B cell (primary cell): Measurements from ENCODE around the gene OSTF1.

Experiments used
- CTCF ChIP-seq: fragments of 200-600 bp; IDR thresholded peaks from one replicate; pipeline ENCODE4 v1.8.0; 2022; ENCODE audit warnings: antibody characterized with exemption, mild to moderate bottlenecking
- EZH2 ChIP-seq: IDR thresholded peaks from 2 replicates; pipeline ENCODE4 v1.6.1; 2012; ENCODE audit warnings: borderline replicate concordance, low read depth, mild to moderate bottlenecking, moderate library complexity, low read length; ENCODE audit not compliant: insufficient read depth, poor library complexity, severe bottlenecking

- TF ChIP-seq CTCF (no peak), EZH2 (no peak)
Measured at GRCh38 chr9:75117564-75117963, 29.2 kb downstream of the OSTF1 start.
